Heart right ventricle (tissue), 16 donors: ENCODE data around the gene LAPTM4A. TPM values are rescaled to one million over a fixed set of nuclear protein-coding genes. Genes with fewer than 3 reads are reported as not detected.

Experiments
- ATAC-seq, 8 donors: fragments of 200-7000 bp; cut with Tn5 transposase; one replicate each; pipeline ENCODE4 v1.9.1; 2020; ENCODE audit warnings: mild to moderate bottlenecking in 8 of 8, moderate library complexity in 8 of 8, moderate number of reproducible peaks in 1 of 8
- DNase-seq, 2 donors: peaks; one replicate each; pipeline ENCODE4 v3.0.0-alpha.2; 2020
- H3K27ac ChIP-seq, 10 donors: fragments of 200-600 bp; sonication (generic) in 2 of 10; one replicate each; pipeline versions ENCODE4 v1.5.0 to v1.8.0; 2020 to 2022; ENCODE audit warnings: mild to moderate bottlenecking in 3 of 10
- H3K27me3 ChIP-seq, 7 donors: fragments of 200-600 bp; one replicate each; pipeline ENCODE4 v1.8.0; 2021 to 2022; ENCODE audit warnings: mild to moderate bottlenecking in 2 of 7
- H3K36me3 ChIP-seq, 9 donors: fragments of 200-600 bp; sonication (generic) in 1 of 9; one replicate each; pipeline versions ENCODE4 v1.5.0 to v1.8.0; 2020 to 2022; ENCODE audit warnings: mild to moderate bottlenecking in 2 of 9
- H3K4me1 ChIP-seq, 9 donors: fragments of 200-600 bp; sonication (generic) in 1 of 9; one replicate each; pipeline versions ENCODE4 v1.5.0 to v1.8.0; 2020 to 2022; ENCODE audit warnings: mild to moderate bottlenecking in 4 of 9
- H3K4me3 ChIP-seq, 10 donors: fragments of 200-600 bp; sonication (generic) in 2 of 10; one replicate each; pipeline versions ENCODE4 v1.5.0 to v1.8.0; 2020 to 2022; ENCODE audit warnings: mild to moderate bottlenecking in 7 of 10, moderate library complexity in 2 of 10
- H3K9me3 ChIP-seq, 11 donors: fragments of 200-600 bp in 10 of 11; sonication (generic) in 2 of 11; one replicate each; pipeline versions ENCODE4 v1.5.0 to v1.8.0; 2013 to 2022; ENCODE audit warnings: mild to moderate bottlenecking in 2 of 11, control low read depth in 1 of 11, moderate library complexity in 1 of 11
- WGBS, 2 donors: extraction: QIAGEN DNeasy Blood & Tissue Kit; methylation state at CpG; one replicate each; pipeline ENCODE4 v1.1.7; 2013; ENCODE audit warnings: inconsistent platforms in 1 of 2; 5-methylcytosine and 5-hydroxymethylcytosine counted together
- intact Hi-C, 10 donors: fragments of 100-400 bp; cut with DNase I; formaldehyde crosslinking; loops; one replicate each; pipeline versions ENCODE4 v1.11.1 to v1.14.2; 2022
- polyA plus RNA-seq, 2 donors: library from polyadenylated mRNA; stranded (reverse); fragments of 200-250 nt; gene quantifications; one replicate each; pipeline ENCODE4 v1.2.3, GENCODE V29; 2013
- total RNA-seq, 10 donors: library from RNA; stranded (reverse); fragmentation: NEBNext Ultra II Directional in 3 of 10; extraction: Animal tissue kit (Norgen Biotek cat#: 25700) in 3 of 10; gene quantifications; one replicate each; pipeline versions ENCODE4 v1.2.1 to v1.2.4, GENCODE V29; 2021 to 2023
- TF ChIP-seq, protein P1 (sequence below), 9 donors: fragments of 200-600 bp; sonication (generic) in 2 of 9; IDR thresholded peaks; one replicate each; pipeline versions ENCODE4 v1.5.0 to v1.8.0; 2021 to 2022; ENCODE audit warnings: antibody characterized with exemption in 9 of 9, mild to moderate bottlenecking in 5 of 9, moderate library complexity in 1 of 9
- donor health status: Arrhythmogenic right ventricular cardiomyopathy.
- donor health status: ischemic (EF 13 %, LVEDD 7.1; RV severe dilation, severe dysfunction).
- donor health status: healthy with polysubstance abuse.
- donor health status: DM: no; HTN: yes; CAD: no.
- donor health status: DM: no; HTN: no; CAD: no.
- donor health status: ischemic (EF 25% LVEDD 6.9; RV normal size, moderate dysfunction).
- donor health status: ischemic (EF 25% LVEDD 5.7; RV mildly dilated, moderate dysfunction).
- donor health status: healthy.
- donor health status: DM: yes; HTN: yes; CAD: no.
- donor health status: Ischemic cardiomyopathy.
- donor health status: ischemic (EF 35%, LVEDD 5.7; RV mildly dilated, moderate dysfunction).
- donor health status: nonischemic (EF 11% LVEDD 7.7; RV severe dilation, severe dysfunction).
- donor health status: DM: yes; HTN: yes; CAD: no.
- donor health status: PGD.
- donor health status: ischemic (EF 29% LVEDD 5.4; RV normal size, mild dysfunction).
- donor health status: nonischemic (EF 23%, LVEDD 6.1; RV moderate dilation, normal function).

LAPTM4A gene
- total and polyA plus RNA-seq, 12 donors: 83.3 to 325 (median 183) TPM

DNA sequence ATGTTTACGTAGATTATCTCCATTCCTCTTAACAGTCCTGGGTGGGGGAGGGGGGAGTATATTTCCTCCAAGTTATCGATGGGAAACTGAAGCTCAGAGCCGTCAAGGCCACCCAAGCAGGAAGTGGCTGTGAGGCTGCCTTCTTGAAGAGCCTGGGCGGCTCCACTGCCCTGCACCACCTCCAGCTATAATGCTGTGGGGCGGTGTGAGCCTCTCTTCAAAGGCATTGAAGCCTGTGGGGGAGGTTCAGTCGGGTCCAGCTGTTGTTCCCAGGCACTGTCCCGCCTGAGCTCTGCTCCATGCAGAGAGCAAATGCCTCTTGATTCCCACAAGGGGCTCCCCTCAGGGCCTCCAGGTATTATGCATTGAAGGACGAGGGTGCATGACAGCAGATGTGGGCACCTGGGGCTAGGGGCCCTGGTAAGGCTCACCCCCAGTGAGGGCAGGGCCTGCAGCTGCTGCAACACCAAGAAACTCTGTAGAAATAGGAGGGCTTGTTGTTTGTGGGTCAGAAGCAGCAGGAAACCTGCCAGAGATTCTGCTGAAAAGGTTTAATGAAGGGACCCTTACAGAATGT, 29.5 kb upstream of the LAPTM4A start:
- Histone ChIP-seq H3K4me1 (no peaks in the 10 kb centered on the region), H3K36me3 (no peaks in the 10 kb centered on the region), H3K27ac (no peak overlapping the region), H3K4me3 (no peak overlapping the region), H3K9me3 (peaks cover 0 to 10% (median 0%) of the 10 kb centered on the region in 11 donors), H3K27me3 (no peaks in the 10 kb centered on the region)
- 60 to 61% methylated on average over 8 of the region's 8 CpGs for WGBS, 2 donors
- ATAC-seq: peak in 1 of 8 donors; percentile 26
- no peak for DNase-seq
- intact Hi-C loops: loop anchor here in 1 of 10 donors (5.0 kb wide), 1 partner anchor 39 kb away; no protein-coding TSS in a partner anchor
- TF ChIP-seq, protein P1, sequence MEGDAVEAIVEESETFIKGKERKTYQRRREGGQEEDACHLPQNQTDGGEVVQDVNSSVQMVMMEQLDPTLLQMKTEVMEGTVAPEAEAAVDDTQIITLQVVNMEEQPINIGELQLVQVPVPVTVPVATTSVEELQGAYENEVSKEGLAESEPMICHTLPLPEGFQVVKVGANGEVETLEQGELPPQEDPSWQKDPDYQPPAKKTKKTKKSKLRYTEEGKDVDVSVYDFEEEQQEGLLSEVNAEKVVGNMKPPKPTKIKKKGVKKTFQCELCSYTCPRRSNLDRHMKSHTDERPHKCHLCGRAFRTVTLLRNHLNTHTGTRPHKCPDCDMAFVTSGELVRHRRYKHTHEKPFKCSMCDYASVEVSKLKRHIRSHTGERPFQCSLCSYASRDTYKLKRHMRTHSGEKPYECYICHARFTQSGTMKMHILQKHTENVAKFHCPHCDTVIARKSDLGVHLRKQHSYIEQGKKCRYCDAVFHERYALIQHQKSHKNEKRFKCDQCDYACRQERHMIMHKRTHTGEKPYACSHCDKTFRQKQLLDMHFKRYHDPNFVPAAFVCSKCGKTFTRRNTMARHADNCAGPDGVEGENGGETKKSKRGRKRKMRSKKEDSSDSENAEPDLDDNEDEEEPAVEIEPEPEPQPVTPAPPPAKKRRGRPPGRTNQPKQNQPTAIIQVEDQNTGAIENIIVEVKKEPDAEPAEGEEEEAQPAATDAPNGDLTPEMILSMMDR (IDR thresholded peaks at IDR 0.05): no peak

DNA sequence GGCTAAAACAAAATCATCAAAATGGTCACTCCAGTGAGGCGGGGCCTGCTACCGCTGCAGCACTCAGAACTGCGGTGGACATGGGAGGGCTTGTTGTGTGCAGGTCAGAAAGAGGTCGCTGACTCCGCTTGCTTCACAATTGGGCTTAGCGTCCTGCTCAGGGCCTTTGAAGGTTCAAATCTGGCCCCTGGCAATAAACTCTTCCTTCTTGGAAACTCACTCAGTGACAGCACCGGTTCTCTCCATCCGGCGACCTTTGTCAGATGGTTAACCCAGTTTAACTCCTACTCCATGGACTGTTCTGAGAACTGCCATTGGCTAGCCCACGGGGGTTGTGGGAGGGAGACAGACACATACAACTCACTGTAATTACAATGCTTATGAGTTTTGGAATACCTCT, 29.0 kb upstream of the LAPTM4A start:
- no peak overlapping the region for H3K27ac ChIP-seq
- no peaks in the 10 kb centered on the region for H3K36me3 ChIP-seq
- H3K4me3 ChIP-seq: no peak overlapping the region
- peak in 1 of 8 donors; percentile 10 for ATAC-seq
- peaks cover 0 to 10% (median 0%) of the 10 kb centered on the region in 11 donors for H3K9me3 ChIP-seq
- H3K4me1 ChIP-seq: no peaks in the 10 kb centered on the region
- no peak for DNase-seq
- intact Hi-C loops: loop anchor here in 1 of 10 donors (5.0 kb wide), 1 partner anchor 38 kb away; no protein-coding TSS in a partner anchor
- 85 to 86% methylated on average over 10 of the region's 10 CpGs for whole genome bisulfite sequencing, 2 donors
- no peaks in the 10 kb centered on the region for H3K27me3 ChIP-seq
- TF ChIP-seq, protein P1 (IDR thresholded peaks at IDR 0.05): no peak

DNA sequence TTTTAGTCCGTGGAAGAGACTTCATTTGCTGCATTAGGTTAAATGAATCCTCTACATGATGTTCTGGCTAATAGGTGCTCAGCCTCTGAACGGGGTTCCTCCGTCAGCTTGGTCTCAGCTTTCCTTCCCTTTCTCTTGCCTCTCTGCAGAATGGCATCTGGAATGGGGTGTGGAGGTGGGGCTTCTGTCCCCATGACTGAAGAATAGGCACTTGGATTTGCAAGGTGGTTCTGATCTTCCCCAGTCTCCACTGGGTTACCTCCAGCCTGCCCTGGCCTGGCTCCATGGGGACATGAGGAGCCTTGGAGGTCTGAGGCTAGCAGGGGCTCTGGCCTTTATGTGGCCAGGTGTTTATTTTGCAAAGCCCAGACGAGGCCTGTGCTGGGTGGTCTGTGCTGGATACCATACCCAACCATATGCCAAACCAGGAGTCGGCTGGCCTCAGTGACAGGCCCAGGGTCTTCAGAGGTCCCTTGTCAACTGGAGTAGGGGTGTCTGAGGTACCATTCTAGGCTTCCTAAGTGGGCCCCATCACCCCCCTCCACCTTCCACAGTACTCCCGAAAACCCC, 28.2 kb upstream of the LAPTM4A start:
- DNase-seq (no peak), ATAC-seq (no peak)
- Histone ChIP-seq H3K27me3 (no peaks in the 10 kb centered on the region), H3K9me3 (peaks cover 0 to 10% (median 0%) of the 10 kb centered on the region in 11 donors), H3K4me3 (no peak overlapping the region), H3K36me3 (no peaks in the 10 kb centered on the region), H3K27ac (no peak overlapping the region), H3K4me1 (peaks cover 0 to 4% (median 0%) of the 10 kb centered on the region in 9 donors)
- intact Hi-C loops: loop anchor here in 1 of 10 donors (5.0 kb wide), 1 partner anchor 37 kb away; no protein-coding TSS in a partner anchor
- TF ChIP-seq, protein P1 (IDR thresholded peaks at IDR 0.05): no peak
- WGBS, 2 donors: 90 to 94% methylated on average over 6 of the region's 6 CpGs

DNA sequence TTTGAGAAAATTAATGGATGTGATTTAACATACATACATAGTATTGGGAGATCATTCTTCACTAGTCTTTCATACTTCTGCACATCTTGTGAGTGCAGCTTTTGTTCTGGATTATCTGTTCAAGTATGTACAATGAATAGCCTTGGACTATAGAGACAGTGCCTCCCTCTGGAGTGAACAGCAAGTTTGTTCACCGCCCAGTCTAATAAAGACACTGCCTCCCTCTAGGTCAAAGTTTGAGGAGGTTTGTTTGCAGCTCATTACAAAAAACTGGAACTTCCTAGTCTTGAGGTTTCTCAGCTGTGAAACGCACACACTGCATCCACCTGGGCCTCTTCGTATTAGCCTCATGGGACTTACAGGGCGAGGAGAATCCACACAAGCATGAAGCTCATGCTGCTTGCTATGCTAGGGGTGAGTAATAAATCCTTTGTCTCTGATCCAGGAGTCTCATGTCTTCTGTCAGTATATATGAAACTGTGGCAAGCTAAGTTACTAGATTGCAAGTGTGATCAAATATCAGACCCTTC, 26.0 kb upstream of the LAPTM4A start:
- no peaks in the 10 kb centered on the region for H3K27me3 ChIP-seq
- DNase-seq (no peak), ATAC-seq (no peak)
- peaks cover 7 to 26% (median 14%) of the 10 kb centered on the region in 9 donors for H3K4me1 ChIP-seq
- TF ChIP-seq, protein P1 (IDR thresholded peaks at IDR 0.05): no peak
- intact Hi-C loops: no loop called here
- H3K27ac ChIP-seq: no peak overlapping the region
- peaks cover 0 to 10% (median 0%) of the 10 kb centered on the region in 11 donors for H3K9me3 ChIP-seq
- WGBS, 2 donors: 86 to 87% methylated on average over 4 of the region's 4 CpGs
- no peak overlapping the region for H3K4me3 ChIP-seq
- no peaks in the 10 kb centered on the region for H3K36me3 ChIP-seq
